NB4 (cell line): ENCODE data around the gene SLC34A1.

ENCODE experiments used
- DNase-seq: peaks from one replicate; pipeline ENCODE4 v3.0.0; 2010; ENCODE audit warnings: low read depth
- H3K4me3 ChIP-seq: one replicate; pipeline ENCODE4 v1.5.1; 2011; ENCODE audit warnings: mild to moderate bottlenecking, low read depth, low read length, moderate library complexity
- MYC ChIP-seq: IDR thresholded peaks from 2 replicates; pipeline ENCODE4 v1.6.1; 2011; ENCODE audit warnings: low read depth, low read length
- POLR2A ChIP-seq: IDR thresholded peaks from 2 replicates; pipeline ENCODE4 v1.6.1; 2011; ENCODE audit warnings: mild to moderate bottlenecking; ENCODE audit not compliant: insufficient read length; ENCODE audit errors: extremely low read depth
- TF ChIP-seq, protein P1 (sequence below): IDR thresholded peaks from one replicate; pipeline ENCODE4 v1.5.1; 2012; ENCODE audit warnings: low read depth, low read length
- TF ChIP-seq, protein P2 (sequence below): IDR thresholded peaks from 2 replicates; pipeline ENCODE4 v1.6.1; 2011; ENCODE audit warnings: low read depth, low read length

The SLC34A1 gene

DNA sequence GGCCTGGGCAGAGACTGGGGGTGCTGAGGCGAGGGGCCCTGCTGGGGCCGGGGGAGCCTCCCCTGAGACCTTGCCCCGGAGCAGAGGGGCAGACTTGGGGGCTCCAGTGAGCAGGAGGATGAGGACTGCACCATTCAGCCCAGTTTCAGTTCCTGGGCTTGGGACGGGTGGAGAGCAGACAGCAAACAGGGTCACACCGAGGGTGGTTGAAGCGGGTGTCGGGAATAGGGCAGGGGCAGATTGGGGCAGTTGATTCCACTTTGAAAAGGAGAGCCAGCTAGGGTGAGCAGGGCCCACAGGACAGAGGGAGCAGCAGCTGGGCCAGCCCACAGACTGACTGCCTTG is 46.7 kb downstream of the SLC34A1 start:
- H3K4me3 ChIP-seq = no peak overlapping the region
- DNase-seq = no peak
- TF ChIP-seq, protein P1, sequence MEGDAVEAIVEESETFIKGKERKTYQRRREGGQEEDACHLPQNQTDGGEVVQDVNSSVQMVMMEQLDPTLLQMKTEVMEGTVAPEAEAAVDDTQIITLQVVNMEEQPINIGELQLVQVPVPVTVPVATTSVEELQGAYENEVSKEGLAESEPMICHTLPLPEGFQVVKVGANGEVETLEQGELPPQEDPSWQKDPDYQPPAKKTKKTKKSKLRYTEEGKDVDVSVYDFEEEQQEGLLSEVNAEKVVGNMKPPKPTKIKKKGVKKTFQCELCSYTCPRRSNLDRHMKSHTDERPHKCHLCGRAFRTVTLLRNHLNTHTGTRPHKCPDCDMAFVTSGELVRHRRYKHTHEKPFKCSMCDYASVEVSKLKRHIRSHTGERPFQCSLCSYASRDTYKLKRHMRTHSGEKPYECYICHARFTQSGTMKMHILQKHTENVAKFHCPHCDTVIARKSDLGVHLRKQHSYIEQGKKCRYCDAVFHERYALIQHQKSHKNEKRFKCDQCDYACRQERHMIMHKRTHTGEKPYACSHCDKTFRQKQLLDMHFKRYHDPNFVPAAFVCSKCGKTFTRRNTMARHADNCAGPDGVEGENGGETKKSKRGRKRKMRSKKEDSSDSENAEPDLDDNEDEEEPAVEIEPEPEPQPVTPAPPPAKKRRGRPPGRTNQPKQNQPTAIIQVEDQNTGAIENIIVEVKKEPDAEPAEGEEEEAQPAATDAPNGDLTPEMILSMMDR = no peak
- TF ChIP-seq, protein P2, sequence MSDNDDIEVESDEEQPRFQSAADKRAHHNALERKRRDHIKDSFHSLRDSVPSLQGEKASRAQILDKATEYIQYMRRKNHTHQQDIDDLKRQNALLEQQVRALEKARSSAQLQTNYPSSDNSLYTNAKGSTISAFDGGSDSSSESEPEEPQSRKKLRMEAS = no peak
- TF ChIP-seq MYC (no peak), POLR2A (no peak)

DNA sequence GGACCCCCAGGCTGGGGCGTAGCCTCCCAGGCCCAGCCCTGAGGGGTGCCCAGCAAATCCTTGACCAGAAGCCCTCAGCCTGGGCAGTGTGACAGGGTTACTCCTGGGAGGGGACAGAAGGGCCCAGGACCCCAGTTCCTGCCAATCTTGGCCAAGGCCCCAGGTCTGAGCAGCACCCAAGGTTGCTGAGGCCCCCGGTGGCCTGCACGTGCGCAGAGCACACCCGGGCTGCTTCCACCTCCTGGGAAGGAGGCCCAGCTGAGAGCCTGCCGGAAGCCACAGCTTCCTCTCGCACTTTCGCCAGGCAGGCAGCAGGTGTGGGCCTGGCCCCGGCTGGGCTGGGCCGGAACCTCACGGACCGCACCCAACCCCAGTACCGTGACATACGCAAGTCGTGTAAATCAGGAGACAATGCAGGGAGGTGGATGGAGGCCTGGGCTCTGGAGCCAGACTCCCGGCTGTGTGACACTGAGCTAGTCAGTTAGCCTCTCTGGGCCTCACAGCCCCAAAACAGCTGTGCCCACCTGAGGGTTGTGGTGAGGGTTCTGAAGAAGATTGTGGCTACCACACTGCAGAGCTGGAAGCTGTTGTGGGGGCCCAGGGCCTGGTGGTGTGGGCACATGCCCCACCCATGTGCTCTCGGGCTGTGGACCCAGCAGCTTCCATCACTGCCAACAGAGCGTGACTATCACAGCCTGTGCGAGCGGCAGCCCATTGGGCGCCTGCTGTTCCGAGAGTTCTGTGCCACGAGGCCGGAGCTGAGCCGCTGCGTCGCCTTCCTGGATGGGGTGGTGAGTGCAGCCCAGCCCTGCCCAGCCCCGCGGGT is 47.3 kb downstream of the SLC34A1 start:
- TF ChIP-seq, protein P1 = no peak
- TF ChIP-seq, protein P2 = peak; percentile 78
- TF ChIP-seq MYC = peak; percentile 41; the same call in 1 of the 2 replicates
- DNase-seq = peak; percentile 31
- H3K4me3 ChIP-seq = no peak overlapping the region

DNA sequence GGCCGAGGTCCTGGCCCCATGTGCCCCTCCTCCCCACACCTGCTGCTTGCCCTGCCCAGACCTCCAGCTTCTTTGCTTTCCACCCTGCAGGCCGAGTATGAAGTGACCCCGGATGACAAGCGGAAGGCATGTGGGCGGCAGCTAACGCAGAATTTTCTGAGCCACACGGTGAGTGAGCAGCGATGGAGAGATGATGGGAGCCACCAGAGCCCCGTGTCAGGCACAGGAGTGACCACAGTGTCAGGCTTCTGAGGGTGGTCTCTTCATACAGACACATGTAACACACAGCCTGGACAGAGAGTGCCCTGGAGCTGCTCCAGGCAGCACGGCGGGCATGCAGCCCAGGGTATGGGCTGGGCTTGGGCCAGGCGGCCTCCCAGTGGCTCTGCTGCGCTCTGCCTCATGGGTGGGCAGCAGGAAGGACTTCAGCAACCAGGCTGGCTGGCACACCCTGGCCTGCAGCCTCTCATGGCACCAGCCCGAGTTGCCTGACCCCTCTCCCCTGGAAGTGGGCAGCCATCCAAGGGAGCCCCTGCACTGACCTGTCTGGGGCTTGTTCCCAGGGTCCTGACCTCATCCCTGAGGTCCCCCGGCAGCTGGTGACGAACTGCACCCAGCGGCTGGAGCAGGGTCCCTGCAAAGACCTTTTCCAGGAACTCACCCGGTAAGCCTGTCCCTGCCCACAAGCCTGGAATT is 48.1 kb downstream of the SLC34A1 start:
- H3K4me3 ChIP-seq = no peak overlapping the region
- TF ChIP-seq POLR2A (no peak), MYC (no peak)
- TF ChIP-seq, protein P2 = no peak
- TF ChIP-seq, protein P1 = no peak
- no peak for DNase-seq

DNA sequence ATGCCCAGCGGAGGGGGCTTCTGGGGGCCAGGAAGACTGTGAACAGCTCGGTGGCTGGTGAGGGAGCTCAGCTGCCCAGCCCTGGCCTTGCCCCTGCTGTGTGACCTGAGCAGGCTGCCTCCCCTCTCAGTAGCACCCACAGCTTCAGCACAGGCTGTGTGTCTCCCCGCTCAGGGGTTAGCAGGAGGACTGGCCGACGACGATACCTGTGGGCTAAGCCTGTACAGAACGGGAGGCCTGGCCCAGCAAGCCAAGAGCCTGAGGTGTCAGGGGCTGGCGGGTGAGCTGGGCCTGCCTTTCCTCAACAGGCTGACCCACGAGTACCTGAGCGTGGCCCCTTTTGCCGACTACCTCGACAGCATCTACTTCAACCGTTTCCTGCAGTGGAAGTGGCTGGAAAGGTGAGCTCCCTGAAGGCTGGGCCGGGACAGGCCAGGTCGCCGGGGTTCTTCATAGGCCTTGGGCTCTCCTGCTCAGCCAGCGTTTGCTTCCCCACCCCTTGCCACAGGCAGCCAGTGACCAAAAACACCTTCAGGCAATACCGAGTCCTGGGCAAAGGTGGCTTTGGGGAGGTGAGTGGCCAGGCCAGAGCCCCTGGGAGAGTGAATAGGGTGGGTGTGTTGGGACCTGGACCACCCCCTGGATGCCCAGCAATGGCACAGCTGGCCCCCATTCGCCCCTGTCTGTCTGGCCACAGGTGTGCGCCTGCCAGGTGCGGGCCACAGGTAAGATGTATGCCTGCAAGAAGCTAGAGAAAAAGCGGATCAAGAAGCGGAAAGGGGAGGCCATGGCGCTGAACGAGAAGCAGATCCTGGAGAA is 48.8 kb downstream of the SLC34A1 start:
- no peak overlapping the region for H3K4me3 ChIP-seq
- TF ChIP-seq, protein P1 = no peak
- no peak for TF ChIP-seq POLR2A
- TF ChIP-seq, protein P2 = no peak
- TF ChIP-seq MYC = no peak
- DNase-seq = peak; percentile 1

DNA sequence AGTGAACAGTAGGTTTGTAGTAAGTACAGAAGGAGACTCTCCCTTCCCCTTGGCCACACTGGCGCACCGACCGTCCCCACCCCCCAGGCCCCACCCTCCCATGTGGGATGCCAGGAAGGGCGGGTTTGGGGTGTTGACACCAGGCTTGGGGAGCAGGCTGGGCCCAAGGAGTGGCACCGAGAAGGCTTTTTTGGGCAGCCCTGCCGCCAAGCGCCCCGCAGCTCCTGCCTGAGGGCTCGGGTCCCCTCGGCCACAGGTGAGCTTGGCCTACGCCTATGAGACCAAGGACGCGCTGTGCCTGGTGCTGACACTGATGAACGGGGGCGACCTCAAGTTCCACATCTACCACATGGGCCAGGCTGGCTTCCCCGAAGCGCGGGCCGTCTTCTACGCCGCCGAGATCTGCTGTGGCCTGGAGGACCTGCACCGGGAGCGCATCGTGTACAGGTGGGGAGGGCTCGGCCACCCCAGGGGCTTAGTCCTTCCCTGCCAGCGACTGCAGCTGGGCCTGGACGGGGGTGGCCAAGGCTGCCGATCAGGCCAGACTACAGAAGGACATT is 49.5 kb downstream of the SLC34A1 start:
- H3K4me3 ChIP-seq = no peak overlapping the region
- DNase-seq = peak; percentile 1
- TF ChIP-seq POLR2A (no peak), MYC (no peak)
- TF ChIP-seq, protein P1 = no peak
- TF ChIP-seq, protein P2 = no peak
